WTC11 (cell line): ENCODE results near the gene TPST2. TPM values are rescaled to one million over a fixed set of nuclear protein-coding genes. Genes with fewer than 3 reads are reported as not detected.
A peak's percentile ranks its signal among the peaks of the same experiment; 100 is the strongest.

ENCODE experiments used
- CTCF ChIP-seq: fragments of 200-600 bp; IDR thresholded peaks from 2 replicates; pipeline ENCODE4 v1.8.0; 2022; ENCODE audit warnings: antibody characterized with exemption
- E2F4 ChIP-seq: sonication (generic); formaldehyde crosslinking; IDR thresholded peaks from 2 replicates; pipeline ENCODE4 v1.8.1; 2022; ENCODE audit warnings: low read depth, mild to moderate bottlenecking, moderate library complexity, missing genetic modification reagents, borderline replicate concordance
- ETV6 ChIP-seq: sonication (generic); formaldehyde crosslinking; IDR thresholded peaks from 2 replicates; pipeline ENCODE4 v1.8.1; 2022; ENCODE audit warnings: mild to moderate bottlenecking, missing genetic modification reagents
- FOXJ3 ChIP-seq: sonication (generic); formaldehyde crosslinking; IDR thresholded peaks from 2 replicates; pipeline ENCODE4 v1.9.0; 2021; ENCODE audit warnings: missing genetic modification reagents, mild to moderate bottlenecking, borderline replicate concordance
- GABPB1 ChIP-seq: sonication (generic); formaldehyde crosslinking; IDR thresholded peaks from 2 replicates; pipeline ENCODE4 v1.8.1; 2023; ENCODE audit warnings: mild to moderate bottlenecking, missing genetic modification reagents
- GRHL2 ChIP-seq: fragments of 250-450 bp; sonication (Bioruptor Pico); IDR thresholded peaks from 2 replicates; pipeline ENCODE4 v1.8.0; 2022; ENCODE audit warnings: mild to moderate bottlenecking, moderate library complexity; ENCODE audit not compliant: insufficient replicate concordance, severe bottlenecking
- IRF1 ChIP-seq: sonication (generic); formaldehyde crosslinking; IDR thresholded peaks from 2 replicates; pipeline ENCODE4 v1.8.0; 2023; ENCODE audit warnings: missing genetic modification reagents
- IRF2 ChIP-seq: sonication (generic); formaldehyde crosslinking; IDR thresholded peaks from 2 replicates; pipeline ENCODE4 v1.8.0; 2022; ENCODE audit warnings: low read depth, missing genetic modification reagents, borderline replicate concordance
- MAX ChIP-seq: sonication (generic); formaldehyde crosslinking; IDR thresholded peaks from 2 replicates; pipeline ENCODE4 v1.8.0; 2022; ENCODE audit warnings: mild to moderate bottlenecking, missing genetic modification reagents
- NFE2L1 ChIP-seq: sonication (generic); formaldehyde crosslinking; IDR thresholded peaks from 2 replicates; pipeline ENCODE4 v1.8.1; 2023; ENCODE audit warnings: missing genetic modification reagents
- NR2C2 ChIP-seq: sonication (generic); formaldehyde crosslinking; IDR thresholded peaks from 2 replicates; pipeline ENCODE4 v1.8.0; 2022; ENCODE audit warnings: mild to moderate bottlenecking, missing genetic modification reagents
- PRDM15 ChIP-seq: sonication (generic); formaldehyde crosslinking; IDR thresholded peaks from 2 replicates; pipeline ENCODE4 v1.8.0; 2022; ENCODE audit warnings: missing genetic modification reagents
- RELA ChIP-seq: sonication (generic); formaldehyde crosslinking; IDR thresholded peaks from 2 replicates; pipeline ENCODE4 v1.8.1; 2022; ENCODE audit warnings: missing genetic modification reagents, mild to moderate bottlenecking, borderline replicate concordance
- STAT6 ChIP-seq: sonication (generic); formaldehyde crosslinking; conservative IDR thresholded peaks from 2 replicates; pipeline ENCODE4 v1.8.1; 2023; ENCODE audit warnings: mild to moderate bottlenecking, low read depth, missing genetic modification reagents, moderate library complexity
- TCF7 ChIP-seq: sonication (generic); formaldehyde crosslinking; IDR thresholded peaks from 2 replicates; pipeline ENCODE4 v1.8.0; 2022; ENCODE audit warnings: mild to moderate bottlenecking, low read depth, missing genetic modification reagents, moderate library complexity
- TEAD1 ChIP-seq: sonication (generic); formaldehyde crosslinking; IDR thresholded peaks from 2 replicates; pipeline ENCODE4 v1.8.0; 2022; ENCODE audit warnings: mild to moderate bottlenecking, missing genetic modification reagents
- TP53 ChIP-seq: sonication (generic); formaldehyde crosslinking; IDR thresholded peaks from 2 replicates; pipeline ENCODE4 v1.8.1; 2023; ENCODE audit warnings: mild to moderate bottlenecking, missing genetic modification reagents
- USF1 ChIP-seq: sonication (generic); formaldehyde crosslinking; IDR thresholded peaks from 2 replicates; pipeline ENCODE4 v1.8.0; 2022; ENCODE audit warnings: mild to moderate bottlenecking, missing genetic modification reagents
- ZBTB43 ChIP-seq: sonication (generic); formaldehyde crosslinking; IDR thresholded peaks from 2 replicates; pipeline ENCODE4 v1.8.1; 2023; ENCODE audit warnings: mild to moderate bottlenecking, missing genetic modification reagents
- ZNF219 ChIP-seq: sonication (generic); formaldehyde crosslinking; IDR thresholded peaks from 2 replicates; pipeline ENCODE4 v1.8.0; 2023; ENCODE audit warnings: missing genetic modification reagents, mild to moderate bottlenecking, borderline replicate concordance
- ZNF317 ChIP-seq: sonication (generic); formaldehyde crosslinking; IDR thresholded peaks from 2 replicates; pipeline ENCODE4 v1.8.1; 2023; ENCODE audit warnings: low read depth, mild to moderate bottlenecking, moderate library complexity, missing genetic modification reagents, borderline replicate concordance
- ZSCAN18 ChIP-seq: fragments of 250-450 bp; sonication (Bioruptor Pico); IDR thresholded peaks from 2 replicates; pipeline ENCODE4 v2.1.2; 2022; ENCODE audit warnings: mild to moderate bottlenecking, moderate library complexity
- total RNA-seq: library from RNA; stranded (reverse); gene quantifications from 3 replicates; pipeline ENCODE4 v1.2.3, GENCODE V29; 2021

The TPST2 gene
- total RNA-seq, 1 experiment from 2014 or later, result 84.2 TPM

GRCh38 chr22:26483439-26484359 lies 106.2 kb downstream of the TPST2 start, which contains the start of the genes HPS4 and SRRD (continued):
- TF ChIP-seq GRHL2, result no peak
- TF ChIP-seq NFE2L1 (CRISPR knock-in tag), result no peak
- TF ChIP-seq PRDM15 (CRISPR knock-in tag), result no peak
- peak; percentile 87 for TF ChIP-seq MAX
- TF ChIP-seq ZNF219 (CRISPR knock-in tag), result no peak
- TF ChIP-seq IRF2, result no peak
- peak; percentile 96 for TF ChIP-seq ETV6
- TF ChIP-seq TP53 (CRISPR knock-in tag), result peak; percentile 87
- TF ChIP-seq GABPB1 (CRISPR knock-in tag), result no peak; the same call in 1 of the 2 replicates
- peak; percentile 89 for TF ChIP-seq USF1 (CRISPR knock-in tag)
- peak; percentile 48; the same call in 1 of the 2 replicates for TF ChIP-seq TEAD1 (CRISPR knock-in tag)
- TF ChIP-seq CTCF, result no peak
- TF ChIP-seq STAT6, result 0 out of 2 replicates have a peak, but pooled peaks have one; percentile 56
- peak; percentile 86 for TF ChIP-seq ZBTB43 (CRISPR knock-in tag)
- no peak for TF ChIP-seq FOXJ3 (CRISPR knock-in tag)
- no peak for TF ChIP-seq ZSCAN18 (CRISPR knock-in tag)
- TF ChIP-seq ZNF317, result no peak
- no peak for TF ChIP-seq E2F4 (CRISPR knock-in tag)
- no peak for TF ChIP-seq NR2C2 (CRISPR knock-in tag)
- no peak for TF ChIP-seq IRF1 (CRISPR knock-in tag)
- no peak for TF ChIP-seq RELA (CRISPR knock-in tag)
- no peak for TF ChIP-seq TCF7 (CRISPR knock-in tag)
